GM18858 (cell line): ENCODE measurements around the gene ATG10.
"Not testable (repeated sequence)": the region's sequence is repeated elsewhere in the genome, so short reads cannot be mapped to it uniquely, and the experiment has no call there.

Experiments used
- ATAC-seq: cut with Tn5 transposase; IDR thresholded peaks from one replicate; pipeline ENCODE4 v1.9.1; 2021; ENCODE audit not compliant: unreplicated experiment

The ATG10 gene

GRCh38 chr5:82218374-82219156 is 246.7 kb downstream of the ATG10 start:
- no peak for ATAC-seq

GRCh38 chr5:82221020-82221419 is 249.2 kb downstream of the ATG10 start:
- ATAC-seq, result no peak

- no peak for ATAC-seq
Measured at GRCh38 chr5:82222597-82223574, 251.1 kb downstream of the ATG10 start.

- ATAC-seq, result peak; percentile 92
Measured at GRCh38 chr5:82225525-82226172, 253.8 kb downstream of the ATG10 start.

GRCh38 chr5:82234885-82235284 is 263.1 kb downstream of the ATG10 start:
- ATAC-seq, result no peak

GRCh38 chr5:82244151-82244550 is 272.3 kb downstream of the ATG10 start:
- ATAC-seq, result no peak

- no peak for ATAC-seq
Measured at GRCh38 chr5:82244854-82245635, 273.2 kb downstream of the ATG10 start.

GRCh38 chr5:82246960-82247574 is 275.2 kb downstream of the ATG10 start:
- ATAC-seq, result no peak

- ATAC-seq, result no peak
Measured at GRCh38 chr5:82252744-82253143, 280.9 kb downstream of the ATG10 start.

GRCh38 chr5:82255844-82256243 is 284.0 kb downstream of the ATG10 start:
- no peak for ATAC-seq

GRCh38 chr5:82257247-82257646 is 285.4 kb downstream of the ATG10 start:
- ATAC-seq, result no peak

- ATAC-seq, result no peak
Measured at GRCh38 chr5:82257729-82258128, 285.9 kb downstream of the ATG10 start.

- ATAC-seq, result no peak
Measured at GRCh38 chr5:82259172-82259800, 287.5 kb downstream of the ATG10 start.

- ATAC-seq, result no peak
Measured at GRCh38 chr5:82265047-82265446, 293.2 kb downstream of the ATG10 start.

- ATAC-seq, result not testable (repeated sequence)
Measured at GRCh38 chr5:82267297-82267933, 295.6 kb downstream of the ATG10 start.

GRCh38 chr5:82269363-82269762 is 297.5 kb downstream of the ATG10 start:
- ATAC-seq, result not testable (repeated sequence)

- not testable (repeated sequence) for ATAC-seq
Measured at GRCh38 chr5:82272571-82273356, 300.9 kb downstream of the ATG10 start.

GRCh38 chr5:82273426-82273825 is 301.6 kb downstream of the ATG10 start:
- not testable (repeated sequence) for ATAC-seq
